KBM-7 (cell line): ENCODE results near the gene TMEM81.

Source experiments
- DNase-seq: peaks from one replicate; pipeline ENCODE4 v3.0.0-alpha.2; 2015
- in situ Hi-C: fragments of 300-500 bp; cut with MboI; formaldehyde crosslinking; loops from 2 replicates; pipeline ENCODE4 v1.14.3; 2020; ENCODE audit warnings: low sequenced_read_pairs, low pct_unique_long_range_greater_than_20kb, mixed read lengths

The TMEM81 gene

DNA sequence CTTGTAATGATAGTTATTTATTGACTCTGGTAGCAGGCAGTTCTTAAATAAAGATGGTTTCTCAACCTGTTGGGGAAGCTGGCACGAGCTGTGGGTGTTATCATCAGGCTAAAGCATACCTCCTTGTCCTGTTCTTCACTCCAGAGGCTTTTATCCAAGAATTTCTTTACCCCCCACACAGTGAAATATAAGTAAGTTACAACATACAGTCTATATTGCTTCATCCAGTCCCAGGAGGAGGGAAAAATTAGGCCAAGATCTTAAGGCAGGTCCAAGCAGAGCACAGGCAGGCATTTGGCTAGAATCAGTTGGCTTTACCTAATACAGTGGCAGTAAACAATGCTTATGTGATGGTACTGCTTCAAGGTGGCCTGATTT, 6.3 kb downstream of the TMEM81 start:
- no peak for DNase-seq
- in situ Hi-C loops, result no loop called here

GRCh38 chr1:205077158-205077933, 6.9 kb downstream of the TMEM81 start:
- in situ Hi-C loops, result no loop called here
- DNase-seq, result no peak

DNA sequence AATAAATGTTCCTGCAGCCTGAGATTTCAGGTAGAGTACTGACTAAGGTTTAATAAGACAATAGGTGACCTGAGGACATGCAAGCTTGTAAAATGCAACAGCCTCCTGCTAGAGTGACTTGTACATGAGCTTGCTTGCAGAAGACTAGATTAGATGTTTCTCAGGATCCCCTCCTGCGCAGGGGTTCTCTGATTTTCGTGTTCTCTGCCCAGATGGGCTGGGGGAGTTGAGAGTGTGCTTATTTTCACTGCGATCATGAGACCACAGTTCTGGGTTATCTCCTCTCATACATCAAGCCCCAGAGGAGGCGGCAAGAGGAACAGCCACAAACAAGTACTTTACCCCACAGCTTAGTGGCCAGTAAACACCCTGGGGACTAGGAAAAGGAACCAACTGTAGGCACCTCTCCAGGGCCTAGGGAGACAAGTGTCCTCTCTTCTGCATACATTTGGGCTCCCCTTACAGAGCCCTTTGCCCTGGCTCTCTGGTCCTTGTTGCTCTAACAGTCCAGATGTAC, 8.0 kb downstream of the TMEM81 start:
- in situ Hi-C loops, result no loop called here
- DNase-seq, result peak; percentile 26

GRCh38 chr1:205075642-205076155, 8.6 kb downstream of the TMEM81 start:
- DNase-seq, result no peak
- in situ Hi-C loops, result no loop called here

- no peak for DNase-seq
- in situ Hi-C loops, result loop anchor here (25.0 kb wide), 1 partner anchor 262 kb away; no protein-coding TSS in a partner anchor
Observed at GRCh38 chr1:205074513-205074912, 9.7 kb downstream of the TMEM81 start.

- in situ Hi-C loops, result loop anchor here (25.0 kb wide), 1 partner anchor 262 kb away; no protein-coding TSS in a partner anchor
- DNase-seq, result no peak
Observed at GRCh38 chr1:205074084-205074483, 10.2 kb downstream of the TMEM81 start.

- DNase-seq, result no peak
Observed at GRCh38 chr1:205073511-205073910, 10.7 kb downstream of the TMEM81 start.

GRCh38 chr1:205072881-205073280, 11.4 kb downstream of the TMEM81 start:
- in situ Hi-C loops, result loop anchor here (25.0 kb wide), 1 partner anchor 261 kb away; no protein-coding TSS in a partner anchor
- DNase-seq, result no peak

More at GRCh38 chr1:205073511-205073910, 10.7 kb downstream of the TMEM81 start:
- in situ Hi-C loops, result loop anchor here (25.0 kb wide), 1 partner anchor 261 kb away; no protein-coding TSS in a partner anchor

GRCh38 chr1:205072286-205072685, 12.0 kb downstream of the TMEM81 start:
- DNase-seq, result no peak
- in situ Hi-C loops, result loop anchor here (25.0 kb wide), 1 partner anchor 260 kb away; no protein-coding TSS in a partner anchor

DNA sequence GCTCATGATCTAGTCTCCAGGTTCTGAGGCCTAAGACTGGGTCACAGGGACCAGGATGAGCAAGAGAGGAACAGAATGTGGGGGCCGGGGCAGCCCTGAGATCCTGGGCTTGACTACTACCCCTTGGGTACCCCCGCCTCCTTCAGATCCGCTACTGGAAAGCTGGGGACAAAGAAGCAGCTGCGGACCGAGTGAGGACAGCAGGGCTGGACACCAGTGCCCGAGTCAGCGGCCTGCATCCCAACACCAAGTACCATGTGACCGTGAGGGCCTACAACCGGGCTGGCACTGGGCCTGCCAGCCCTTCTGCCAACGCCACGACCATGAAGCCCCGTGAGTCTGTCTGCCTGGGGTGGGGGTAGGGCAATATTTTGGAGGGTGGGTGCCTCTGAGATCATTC, 12.5 kb downstream of the TMEM81 start:
- in situ Hi-C loops, result loop anchor here (25.0 kb wide), 1 partner anchor 260 kb away; no protein-coding TSS in a partner anchor
- DNase-seq, result no peak

DNA sequence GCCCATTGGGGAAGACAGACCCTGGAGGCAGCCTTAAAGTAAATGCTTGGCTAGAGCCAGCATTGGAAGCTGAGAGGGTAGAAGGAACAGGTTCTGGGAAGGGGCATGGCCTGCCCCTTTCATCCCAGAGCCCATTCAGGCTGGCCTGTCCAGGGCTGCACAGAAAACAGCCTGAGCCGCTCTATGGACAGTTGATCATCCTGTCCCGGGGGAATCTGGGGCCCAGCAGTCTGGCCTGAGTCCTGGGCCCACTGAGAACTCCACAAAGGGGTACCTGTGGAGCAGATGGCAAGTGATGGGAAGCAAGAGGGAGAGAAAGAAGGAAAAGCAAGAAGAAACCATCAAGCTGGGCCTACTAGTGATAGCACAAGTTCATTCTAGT, 13.2 kb downstream of the TMEM81 start:
- DNase-seq, result no peak
- in situ Hi-C loops, result loop anchor here (25.0 kb wide), 1 partner anchor 259 kb away; no protein-coding TSS in a partner anchor

- no peak for DNase-seq
- in situ Hi-C loops, result loop anchor here (10.0 to 25.0 kb wide), 2 partner anchors 55 to 257 kb away; partner anchors contain the start of gene RBBP5
Observed at GRCh38 chr1:205069371-205070125, 14.7 kb downstream of the TMEM81 start.

- no peak for DNase-seq
- in situ Hi-C loops, result loop anchor here (10.0 to 25.0 kb wide), 2 partner anchors 56 to 256 kb away; partner anchors contain the start of gene RBBP5
Observed at GRCh38 chr1:205068457-205069040, 15.7 kb downstream of the TMEM81 start.

DNA sequence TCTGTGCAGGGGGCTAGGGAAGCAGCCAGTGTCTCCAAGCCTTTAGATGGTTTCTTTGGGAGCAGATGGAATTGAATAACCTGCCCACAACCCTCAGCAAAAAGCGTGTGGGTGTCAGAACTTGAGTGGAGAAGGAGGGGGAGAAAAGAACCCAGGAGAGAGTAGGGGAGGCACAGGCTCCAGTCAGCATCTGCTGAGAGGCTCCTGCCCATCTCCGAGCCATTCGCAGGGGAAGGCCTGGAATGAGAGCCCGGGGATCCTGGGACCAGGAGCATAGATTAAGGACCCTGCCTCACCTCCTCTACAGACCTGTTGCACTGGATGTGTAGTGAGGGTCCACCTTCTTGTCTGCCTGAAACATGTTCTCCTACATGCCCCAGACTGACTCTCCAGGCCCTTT, 16.3 kb downstream of the TMEM81 start:
- in situ Hi-C loops, result loop anchor here (10.0 to 25.0 kb wide), 2 partner anchors 57 to 256 kb away; partner anchors contain the start of gene RBBP5
- DNase-seq, result no peak

DNA sequence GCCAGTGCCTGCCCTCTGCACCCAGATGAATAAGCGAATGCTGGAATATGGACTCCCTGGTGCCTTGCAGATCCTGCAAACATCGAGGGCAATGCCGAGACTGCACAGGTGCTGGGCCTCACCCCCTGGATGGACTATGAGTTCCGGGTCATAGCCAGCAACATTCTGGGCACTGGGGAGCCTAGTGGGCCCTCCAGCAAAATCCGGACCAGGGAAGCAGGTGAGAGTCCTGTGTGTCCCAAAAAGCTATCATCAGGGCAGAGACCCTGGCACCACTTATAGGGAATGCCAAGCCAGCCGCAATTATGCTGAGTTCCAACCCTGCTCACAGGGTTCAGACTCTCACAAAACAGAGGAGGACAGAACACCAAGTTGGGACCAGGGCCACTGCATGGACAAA, 17.2 kb downstream of the TMEM81 start:
- DNase-seq, result no peak
- in situ Hi-C loops, result loop anchor here (10.0 to 25.0 kb wide), 2 partner anchors 58 to 255 kb away; partner anchors contain the start of gene RBBP5

- DNase-seq, result peak; percentile 12
- in situ Hi-C loops, result loop anchor here (10.0 to 25.0 kb wide), 2 partner anchors 59 to 254 kb away; partner anchors contain the start of gene RBBP5
Observed at GRCh38 chr1:205066141-205066818, 18.0 kb downstream of the TMEM81 start.

GRCh38 chr1:205065666-205066065, 18.6 kb downstream of the TMEM81 start:
- in situ Hi-C loops, result loop anchor here (10.0 to 25.0 kb wide), 2 partner anchors 59 to 253 kb away; partner anchors contain the start of gene RBBP5
- no peak for DNase-seq

GRCh38 chr1:205064741-205065316, 19.4 kb downstream of the TMEM81 start:
- in situ Hi-C loops, result loop anchor here (10.0 to 25.0 kb wide), 2 partner anchors 60 to 253 kb away; partner anchors contain the start of gene RBBP5

More at GRCh38 chr1:205064741-205065316, 19.4 kb downstream of the TMEM81 start:
- no peak for DNase-seq
